GM13976 (cell line): ENCODE results near the gene OTOGL.

Experiments used
- DNase-seq: peaks from one replicate; pipeline ENCODE4 v3.0.0; 2012; ENCODE audit warnings: low spot score
- CTCF ChIP-seq: IDR thresholded peaks from 2 replicates; pipeline ENCODE4 v1.5.1; 2012; ENCODE audit warnings: borderline replicate concordance, mild to moderate bottlenecking; ENCODE audit not compliant: insufficient read depth; ENCODE audit errors: extremely low read depth, missing control alignments, control extremely low read depth
- in situ Hi-C: fragments of 300-500 bp; cut with MboI; formaldehyde crosslinking; loops from one replicate; pipeline ENCODE4 v1.12.0; 2022; ENCODE audit warnings: low sequenced_read_pairs, mixed read lengths, inconsistent platforms; ENCODE audit not compliant: unreplicated experiment

Gene OTOGL

DNA sequence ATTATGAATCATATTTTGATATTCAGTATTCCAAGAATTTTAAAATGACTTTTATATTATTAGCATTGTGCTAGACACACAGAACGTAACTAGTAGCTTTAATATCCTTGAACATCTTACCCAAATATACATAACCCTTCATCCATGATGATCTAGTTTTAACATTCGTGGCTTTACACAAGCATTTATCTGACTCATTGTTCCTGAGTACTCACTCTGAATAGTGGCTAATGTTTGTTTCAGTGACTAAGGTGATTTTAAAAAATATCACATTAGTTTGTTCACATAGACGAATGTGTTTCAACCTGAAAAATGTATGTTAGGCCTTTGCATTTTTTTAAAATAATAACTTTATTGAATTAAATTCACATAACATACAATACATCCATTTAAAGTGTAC is 264.7 kb downstream of the OTOGL start:
- no peak for DNase-seq
- no peak for TF ChIP-seq CTCF
- in situ Hi-C loops = no loop called here

DNA sequence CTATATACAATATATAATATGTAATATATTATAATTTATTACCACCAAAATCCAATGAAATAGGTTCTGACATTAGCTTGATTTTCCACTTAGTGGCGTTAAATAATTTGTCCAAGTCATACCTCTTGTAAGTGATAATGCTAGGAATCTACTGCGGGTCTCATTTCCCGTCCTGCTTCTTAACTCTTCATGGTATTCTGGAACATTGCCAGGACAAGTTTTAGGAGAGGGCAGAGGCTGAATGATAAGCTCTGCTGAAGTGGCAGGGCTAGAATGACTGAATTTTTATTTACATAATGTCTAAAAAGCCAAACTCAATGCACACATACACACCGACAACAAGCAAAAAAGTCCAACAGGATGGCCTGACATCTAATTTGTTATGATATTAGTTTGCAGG is 274.3 kb downstream of the OTOGL start:
- in situ Hi-C loops = no loop called here

GRCh38 chr12:80374615-80375014 is 275.3 kb downstream of the OTOGL start:
- TF ChIP-seq CTCF = no peak

More for the DNA sequence above, 274.3 kb downstream of the OTOGL start:
- no peak for TF ChIP-seq CTCF
- no peak for DNase-seq

GRCh38 chr12:80377140-80377794 is 277.9 kb downstream of the OTOGL start:
- in situ Hi-C loops = no loop called here
- DNase-seq = no peak
- TF ChIP-seq CTCF = no peak

More at GRCh38 chr12:80374615-80375014, 275.3 kb downstream of the OTOGL start:
- no peak for DNase-seq
- in situ Hi-C loops = no loop called here

DNA sequence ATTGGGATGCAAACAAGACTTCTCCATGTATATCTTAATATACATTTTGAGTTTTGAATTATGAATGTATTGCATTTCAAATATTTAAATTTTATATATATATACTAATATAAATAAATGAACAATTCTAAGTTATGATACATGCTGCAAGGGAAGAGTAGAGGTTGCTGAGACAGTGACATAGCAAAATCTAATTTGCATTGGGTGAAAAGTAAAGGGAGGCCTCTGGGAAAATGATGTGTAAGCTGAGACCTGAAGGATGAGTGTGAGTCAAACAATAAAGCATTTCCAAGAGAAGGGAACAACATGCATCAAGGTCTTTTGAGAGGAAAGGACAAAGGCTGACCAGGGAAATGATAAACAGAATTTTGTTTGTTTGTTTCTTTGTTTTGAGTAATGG is 281.8 kb downstream of the OTOGL start:
- no peak for DNase-seq
- TF ChIP-seq CTCF = no peak
- in situ Hi-C loops = no loop called here

- no peak for DNase-seq
- TF ChIP-seq CTCF = no peak
- in situ Hi-C loops = no loop called here
These were observed 282.9 kb downstream of the OTOGL start for GRCh38 chr12:80382254-80382653.

GRCh38 chr12:80400571-80400991 is 301.2 kb downstream of the OTOGL start:
- in situ Hi-C loops = no loop called here
- DNase-seq = no peak
- TF ChIP-seq CTCF = no peak
